Neural cell (in vitro differentiated cells): ENCODE results near the gene UBE2F. TPM values are rescaled to one million over a fixed set of nuclear protein-coding genes. Genes with fewer than 3 reads are reported as not detected.
A peak's percentile ranks its signal among the peaks of the same experiment; 100 is the strongest.

Experiments
- H2AFZ ChIP-seq: fragments of 200-600, 300-800 bp; sonication (generic), shearing (Covaris generic); 2 replicates; pipeline ENCODE4 v1.6.0; 2014; ENCODE audit warnings: low read depth, mild to moderate bottlenecking, antibody characterized with exemption, low read length, moderate library complexity
- H3F3A ChIP-seq: fragments of 200-600 bp; shearing (Covaris generic); 2 replicates; pipeline ENCODE4 v1.6.1; 2016; ENCODE audit warnings: mild to moderate bottlenecking, moderate library complexity, mixed read lengths, antibody characterized with exemption, low read length; ENCODE audit not compliant: insufficient read depth, poor library complexity, severe bottlenecking
- H3K27ac ChIP-seq: fragments of 200-600, 300-800 bp; sonication (generic), shearing (Covaris generic); 2 replicates; pipeline ENCODE4 v1.5.1; 2014; ENCODE audit warnings: mild to moderate bottlenecking, low read length, moderate library complexity
- H3K27me3 ChIP-seq: fragments of 300-800, 200-600 bp; sonication (generic), shearing (Covaris generic); 2 replicates; pipeline ENCODE4 v1.6.0; 2014; ENCODE audit warnings: mild to moderate bottlenecking, low read depth, low read length, moderate library complexity; ENCODE audit not compliant: insufficient read depth
- H3K36me3 ChIP-seq: fragments of 300-800, 200-600 bp; sonication (generic), shearing (Covaris generic); 2 replicates; pipeline ENCODE4 v1.5.1; 2014; ENCODE audit warnings: mild to moderate bottlenecking, antibody characterized with exemption, low read length, moderate library complexity; ENCODE audit not compliant: insufficient read depth
- H3K4me2 ChIP-seq: fragments of 300-800, 200-600 bp; sonication (generic), shearing (Covaris generic); 2 replicates; pipeline ENCODE4 v1.6.0; 2014; ENCODE audit warnings: mild to moderate bottlenecking, low read length
- H3K4me3 ChIP-seq: fragments of 300-800, 200-600 bp; sonication (generic), shearing (Covaris generic); 2 replicates; pipeline ENCODE4 v1.5.1; 2014; ENCODE audit warnings: mild to moderate bottlenecking, low read length, moderate library complexity
- H3K79me2 ChIP-seq: fragments of 200-600 bp; shearing (Covaris generic); replicated peaks from 2 replicates; pipeline ENCODE4 v1.6.0; 2014; ENCODE audit warnings: mild to moderate bottlenecking, low read length, moderate library complexity; ENCODE audit not compliant: insufficient read depth
- H3K9ac ChIP-seq: fragments of 300-800, 200-600 bp; sonication (generic), shearing (Covaris generic); 2 replicates; pipeline ENCODE4 v1.6.1; 2016; ENCODE audit warnings: mild to moderate bottlenecking, low read length, mixed read lengths
- H3K9me2 ChIP-seq: fragments of 200-600 bp; shearing (Covaris generic); 2 replicates; pipeline ENCODE4 v1.6.1; 2016; ENCODE audit warnings: mild to moderate bottlenecking, low read length, mixed read lengths; ENCODE audit not compliant: insufficient read depth
- H3K9me3 ChIP-seq: fragments of 200-600, 300-800 bp; sonication (generic), shearing (Covaris generic); 2 replicates; pipeline ENCODE4 v1.6.1; 2016; ENCODE audit warnings: mild to moderate bottlenecking, mixed run types, low read length, moderate library complexity, mixed read lengths
- H4K20me1 ChIP-seq: fragments of 200-600 bp; shearing (Covaris generic); 2 replicates; pipeline ENCODE4 v1.6.1; 2016; ENCODE audit warnings: mild to moderate bottlenecking, mixed run types; ENCODE audit not compliant: insufficient read depth
- EP300 ChIP-seq: fragments of 450-650 bp; conservative IDR thresholded peaks from 2 replicates; pipeline ENCODE4 v1.6.1; 2014; ENCODE audit warnings: antibody characterized with exemption, mild to moderate bottlenecking, moderate library complexity; ENCODE audit not compliant: poor library complexity, severe bottlenecking
- EZH2 ChIP-seq: fragments of 200-600, 300-800 bp; shearing (Covaris generic), sonication (generic); IDR thresholded peaks from 2 replicates; pipeline ENCODE4 v1.6.1; 2014; ENCODE audit warnings: antibody characterized with exemption, low read length, borderline replicate concordance, mild to moderate bottlenecking; ENCODE audit not compliant: insufficient read depth, poor library complexity, severe bottlenecking
- MXI1 ChIP-seq: fragments of 450-650 bp; conservative IDR thresholded peaks from 2 replicates; pipeline ENCODE4 v1.6.1; 2014; ENCODE audit warnings: antibody characterized with exemption, mild to moderate bottlenecking; ENCODE audit not compliant: poor library complexity, severe bottlenecking
- POLR2AphosphoS5 ChIP-seq: IDR thresholded peaks from 2 replicates; pipeline ENCODE4 v1.6.1; 2012
- RAD21 ChIP-seq: fragments of 450-650 bp; conservative IDR thresholded peaks from 2 replicates; pipeline ENCODE4 v1.6.1; 2014; ENCODE audit warnings: antibody characterized with exemption, mild to moderate bottlenecking, moderate library complexity
- SMC3 ChIP-seq: fragments of 450-650 bp; conservative IDR thresholded peaks from 2 replicates; pipeline ENCODE4 v1.6.1; 2014; ENCODE audit warnings: antibody characterized with exemption, mild to moderate bottlenecking, moderate library complexity; ENCODE audit not compliant: poor library complexity
- TAF1 ChIP-seq: IDR thresholded peaks from 2 replicates; pipeline ENCODE4 v1.6.1; 2012; ENCODE audit warnings: low read depth
- polyA plus RNA-seq: library from polyadenylated mRNA; depleted of rRNA; stranded (reverse); fragments of >200 nt; gene quantifications from 2 replicates; pipeline ENCODE4 v1.2.3, GENCODE V29; 2014
- TF ChIP-seq, protein P1 (sequence below): IDR thresholded peaks from 2 replicates; pipeline ENCODE4 v1.6.1; 2012; ENCODE audit warnings: borderline replicate concordance
- TF ChIP-seq, protein P2 (sequence below): fragments of 450-650 bp; IDR thresholded peaks from 2 replicates; pipeline ENCODE4 v1.5.1; 2014; ENCODE audit warnings: antibody characterized with exemption, mild to moderate bottlenecking, moderate library complexity; ENCODE audit not compliant: poor library complexity, severe bottlenecking

Gene UBE2F
- polyA plus RNA-seq, 1 donor from 2014 or later = 65.7 TPM

DNA sequence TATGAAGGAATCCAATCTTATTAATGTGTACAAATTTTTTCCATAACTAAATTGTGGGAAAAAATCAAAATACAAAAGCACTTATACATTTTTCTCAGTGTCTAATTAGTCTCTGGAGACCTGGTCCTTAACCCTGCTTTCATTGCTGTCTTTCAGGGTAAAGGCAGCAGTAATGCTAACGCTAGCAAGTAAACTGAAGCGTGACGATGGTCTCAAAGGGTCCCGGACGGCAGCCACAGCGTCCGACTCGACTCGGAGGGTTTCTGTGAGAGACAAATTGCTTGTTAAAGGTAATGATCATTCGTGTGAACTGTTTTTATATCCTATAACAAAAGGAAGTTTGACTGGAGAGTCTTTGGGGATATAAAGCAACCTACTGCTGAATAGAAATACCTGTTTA, 6.1 kb downstream of the UBE2F start:
- TF ChIP-seq EP300 (no peak), EZH2 (no peak), TAF1 (no peak), RAD21 (no peak), POLR2AphosphoS5 (no peak), SMC3 (no peak), MXI1 (no peak)
- TF ChIP-seq, protein P1, sequence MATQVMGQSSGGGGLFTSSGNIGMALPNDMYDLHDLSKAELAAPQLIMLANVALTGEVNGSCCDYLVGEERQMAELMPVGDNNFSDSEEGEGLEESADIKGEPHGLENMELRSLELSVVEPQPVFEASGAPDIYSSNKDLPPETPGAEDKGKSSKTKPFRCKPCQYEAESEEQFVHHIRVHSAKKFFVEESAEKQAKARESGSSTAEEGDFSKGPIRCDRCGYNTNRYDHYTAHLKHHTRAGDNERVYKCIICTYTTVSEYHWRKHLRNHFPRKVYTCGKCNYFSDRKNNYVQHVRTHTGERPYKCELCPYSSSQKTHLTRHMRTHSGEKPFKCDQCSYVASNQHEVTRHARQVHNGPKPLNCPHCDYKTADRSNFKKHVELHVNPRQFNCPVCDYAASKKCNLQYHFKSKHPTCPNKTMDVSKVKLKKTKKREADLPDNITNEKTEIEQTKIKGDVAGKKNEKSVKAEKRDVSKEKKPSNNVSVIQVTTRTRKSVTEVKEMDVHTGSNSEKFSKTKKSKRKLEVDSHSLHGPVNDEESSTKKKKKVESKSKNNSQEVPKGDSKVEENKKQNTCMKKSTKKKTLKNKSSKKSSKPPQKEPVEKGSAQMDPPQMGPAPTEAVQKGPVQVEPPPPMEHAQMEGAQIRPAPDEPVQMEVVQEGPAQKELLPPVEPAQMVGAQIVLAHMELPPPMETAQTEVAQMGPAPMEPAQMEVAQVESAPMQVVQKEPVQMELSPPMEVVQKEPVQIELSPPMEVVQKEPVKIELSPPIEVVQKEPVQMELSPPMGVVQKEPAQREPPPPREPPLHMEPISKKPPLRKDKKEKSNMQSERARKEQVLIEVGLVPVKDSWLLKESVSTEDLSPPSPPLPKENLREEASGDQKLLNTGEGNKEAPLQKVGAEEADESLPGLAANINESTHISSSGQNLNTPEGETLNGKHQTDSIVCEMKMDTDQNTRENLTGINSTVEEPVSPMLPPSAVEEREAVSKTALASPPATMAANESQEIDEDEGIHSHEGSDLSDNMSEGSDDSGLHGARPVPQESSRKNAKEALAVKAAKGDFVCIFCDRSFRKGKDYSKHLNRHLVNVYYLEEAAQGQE = no peak
- TF ChIP-seq, protein P2, sequence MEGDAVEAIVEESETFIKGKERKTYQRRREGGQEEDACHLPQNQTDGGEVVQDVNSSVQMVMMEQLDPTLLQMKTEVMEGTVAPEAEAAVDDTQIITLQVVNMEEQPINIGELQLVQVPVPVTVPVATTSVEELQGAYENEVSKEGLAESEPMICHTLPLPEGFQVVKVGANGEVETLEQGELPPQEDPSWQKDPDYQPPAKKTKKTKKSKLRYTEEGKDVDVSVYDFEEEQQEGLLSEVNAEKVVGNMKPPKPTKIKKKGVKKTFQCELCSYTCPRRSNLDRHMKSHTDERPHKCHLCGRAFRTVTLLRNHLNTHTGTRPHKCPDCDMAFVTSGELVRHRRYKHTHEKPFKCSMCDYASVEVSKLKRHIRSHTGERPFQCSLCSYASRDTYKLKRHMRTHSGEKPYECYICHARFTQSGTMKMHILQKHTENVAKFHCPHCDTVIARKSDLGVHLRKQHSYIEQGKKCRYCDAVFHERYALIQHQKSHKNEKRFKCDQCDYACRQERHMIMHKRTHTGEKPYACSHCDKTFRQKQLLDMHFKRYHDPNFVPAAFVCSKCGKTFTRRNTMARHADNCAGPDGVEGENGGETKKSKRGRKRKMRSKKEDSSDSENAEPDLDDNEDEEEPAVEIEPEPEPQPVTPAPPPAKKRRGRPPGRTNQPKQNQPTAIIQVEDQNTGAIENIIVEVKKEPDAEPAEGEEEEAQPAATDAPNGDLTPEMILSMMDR = no peak
- H3K79me2 ChIP-seq = peaks cover 51% of the 10 kb centered on the region

GRCh38 chr2:237977380-237977779, 10.6 kb downstream of the UBE2F start:
- Histone ChIP-seq H3K9me2 (no peaks in the 10 kb centered on the region), H3K9ac (no peak overlapping the region), H3K79me2 (peaks cover 10% of the 10 kb centered on the region), H3K4me3 (no peak overlapping the region), H4K20me1 (no peaks in the 10 kb centered on the region), H3K27me3 (no peaks in the 10 kb centered on the region), H2AFZ (no peak overlapping the region), H3K36me3 (no peaks in the 10 kb centered on the region), H3K4me2 (no peak overlapping the region), H3K9me3 (no peaks in the 10 kb centered on the region), H3F3A (no peaks in the 10 kb centered on the region), H3K27ac (no peak overlapping the region)
- no peak for TF ChIP-seq EZH2
- no peak for TF ChIP-seq SMC3
- no peak for TF ChIP-seq MXI1
- TF ChIP-seq, protein P1 = no peak
- no peak for TF ChIP-seq EP300
- TF ChIP-seq TAF1 = no peak
- TF ChIP-seq POLR2AphosphoS5 = no peak
- TF ChIP-seq RAD21 = no peak
- TF ChIP-seq, protein P2 = no peak

More for the DNA sequence above, 6.1 kb downstream of the UBE2F start:
- Histone ChIP-seq H3K27me3 (no peaks in the 10 kb centered on the region), H3F3A (no peaks in the 10 kb centered on the region), H4K20me1 (no peaks in the 10 kb centered on the region), H3K4me2 (peak overlapping the region; percentile 5), H3K36me3 (no peaks in the 10 kb centered on the region), H2AFZ (no peak overlapping the region), H3K9me2 (no peaks in the 10 kb centered on the region), H3K27ac (peak overlapping the region; percentile 3), H3K9me3 (no peaks in the 10 kb centered on the region), H3K4me3 (peak overlapping the region; percentile 46), H3K9ac (peak overlapping the region; percentile 2)
